ENCODE results near the gene DSC3. TPM values are rescaled to one million over a fixed set of nuclear protein-coding genes. Genes with fewer than 3 reads are reported as not detected.

Gene DSC3
- total RNA-seq, 1 experiment from 2014 or later, result 14.6 TPM

GRCh38 chr18:30957066-30957465 is 85.5 kb downstream of the DSC3 start:
- no peaks in the 10 kb centered on the region for H3K36me3 ChIP-seq (ENCODE audit: low read depth, low read length)
- H3K4me3 ChIP-seq (ENCODE audit: low read length), result no peak overlapping the region
- BruUV-seq (replicated peaks), result no TSS peak
- intact Hi-C loops (cut with micrococcal nuclease), result no loop called here
- ChIA-PET POLR2A (ENCODE audit: unreplicated experiment) (no interaction called here), CTCF (no interaction called here)
- TF ChIP-seq CTCF (conservative IDR thresholded peaks at IDR 0.05; ENCODE audit: low read depth, low read length) (no peak), EZH2 (IDR thresholded peaks at IDR 0.05; ENCODE audit: low read length, unreplicated experiment) (no peak), EZH2phosphoT487 (IDR thresholded peaks at IDR 0.05; ENCODE audit: borderline replicate concordance, low read length) (no peak)
- H3K4me2 ChIP-seq (ENCODE audit: low read length), result no peak overlapping the region
- H3K4me1 ChIP-seq (ENCODE audit: insufficient read depth, low read length), result no peaks in the 10 kb centered on the region
- DNase-seq, result peak; percentile 12
- no peaks in the 10 kb centered on the region for H3K27me3 ChIP-seq (ENCODE audit: low read length)
- no peaks in the 10 kb centered on the region for H3K9me2 ChIP-seq (replicated peaks; ENCODE audit: low read length)
- H3K27ac ChIP-seq (ENCODE audit: low read length), result no peak overlapping the region
- H4K20me1 ChIP-seq (ENCODE audit: low read length), result no peaks in the 10 kb centered on the region
- no peaks in the 10 kb centered on the region for H3K9me3 ChIP-seq (ENCODE audit: low read length)
- no peaks in the 10 kb centered on the region for H3F3A ChIP-seq (ENCODE audit: low read length, unreplicated experiment)
- no peak overlapping the region for H2AFZ ChIP-seq (ENCODE audit: low read length)
- no peak overlapping the region for H3K9ac ChIP-seq (ENCODE audit: low read length)
- no peaks in the 10 kb centered on the region for H3K79me2 ChIP-seq (ENCODE audit: low read length)
- no peak for ATAC-seq

GRCh38 chr18:30954262-30954661 is 88.3 kb downstream of the DSC3 start:
- no TSS peak for BruUV-seq (replicated peaks)
- Histone ChIP-seq H3K4me1 (ENCODE audit: insufficient read depth, low read length) (no peaks in the 10 kb centered on the region), H3K9me3 (ENCODE audit: low read length) (no peaks in the 10 kb centered on the region), H3K36me3 (ENCODE audit: low read depth, low read length) (no peaks in the 10 kb centered on the region), H3K27ac (ENCODE audit: low read length) (no peak overlapping the region), H3K9me2 (replicated peaks; ENCODE audit: low read length) (no peaks in the 10 kb centered on the region), H3K4me3 (ENCODE audit: low read length) (no peak overlapping the region), H3K9ac (ENCODE audit: low read length) (no peak overlapping the region), H3K4me2 (ENCODE audit: low read length) (no peak overlapping the region), H2AFZ (ENCODE audit: low read length) (no peak overlapping the region), H3K79me2 (ENCODE audit: low read length) (no peaks in the 10 kb centered on the region), H3K27me3 (ENCODE audit: low read length) (no peaks in the 10 kb centered on the region), H3F3A (ENCODE audit: low read length, unreplicated experiment) (no peaks in the 10 kb centered on the region), H4K20me1 (ENCODE audit: low read length) (no peaks in the 10 kb centered on the region)
- no peak for TF ChIP-seq CTCF (conservative IDR thresholded peaks at IDR 0.05; ENCODE audit: low read depth, low read length)
- TF ChIP-seq EZH2phosphoT487 (IDR thresholded peaks at IDR 0.05; ENCODE audit: borderline replicate concordance, low read length), result no peak
- TF ChIP-seq EZH2 (IDR thresholded peaks at IDR 0.05; ENCODE audit: low read length, unreplicated experiment), result no peak
- CTCF ChIA-PET, result no interaction called here
- ATAC-seq (no peak), DNase-seq (no peak)
- intact Hi-C loops (cut with micrococcal nuclease), result no loop called here
- POLR2A ChIA-PET (ENCODE audit: unreplicated experiment), result interaction anchor here (0.5 kb wide), 1 partner anchor 313 kb away, joined by 3 read pairs; no protein-coding TSS in a partner anchor

DNA sequence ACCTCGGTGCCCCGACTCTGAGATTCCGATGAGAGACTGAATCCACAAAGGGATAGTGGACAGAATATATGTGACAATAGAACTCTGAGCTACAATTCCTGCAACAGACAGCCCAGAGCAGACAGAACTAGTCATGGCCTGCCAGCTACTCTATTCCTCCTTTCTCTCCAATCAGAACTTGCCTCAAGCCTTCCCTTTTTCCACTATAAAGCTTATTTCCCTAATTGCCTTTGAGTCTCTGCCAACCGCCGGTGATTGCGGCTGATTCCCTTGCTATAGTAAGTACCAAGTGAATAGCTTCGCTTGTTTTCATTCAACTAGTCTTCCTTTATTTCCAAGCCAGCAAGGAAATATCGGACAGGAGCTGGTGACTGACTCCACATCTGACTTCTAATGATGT is 96.8 kb downstream of the DSC3 start:
- Histone ChIP-seq H3K4me2 (ENCODE audit: low read length) (no peak overlapping the region), H3F3A (ENCODE audit: low read length, unreplicated experiment) (no peaks in the 10 kb centered on the region), H4K20me1 (ENCODE audit: low read length) (no peaks in the 10 kb centered on the region), H3K4me1 (ENCODE audit: insufficient read depth, low read length) (no peaks in the 10 kb centered on the region), H3K36me3 (ENCODE audit: low read depth, low read length) (no peaks in the 10 kb centered on the region), H3K9ac (ENCODE audit: low read length) (no peak overlapping the region), H3K9me3 (ENCODE audit: low read length) (no peaks in the 10 kb centered on the region), H2AFZ (ENCODE audit: low read length) (no peak overlapping the region), H3K79me2 (ENCODE audit: low read length) (no peaks in the 10 kb centered on the region), H3K9me2 (replicated peaks; ENCODE audit: low read length) (no peaks in the 10 kb centered on the region), H3K4me3 (ENCODE audit: low read length) (no peak overlapping the region), H3K27me3 (ENCODE audit: low read length) (0 out of 2 replicates have a peak, but pooled peaks cover 5% of the 10 kb centered on the region), H3K27ac (ENCODE audit: low read length) (no peak overlapping the region)
- DNase-seq (no peak), ATAC-seq (no peak)
- TF ChIP-seq EZH2phosphoT487 (IDR thresholded peaks at IDR 0.05; ENCODE audit: borderline replicate concordance, low read length) (no peak), CTCF (conservative IDR thresholded peaks at IDR 0.05; ENCODE audit: low read depth, low read length) (no peak), EZH2 (IDR thresholded peaks at IDR 0.05; ENCODE audit: low read length, unreplicated experiment) (no peak)
- BruUV-seq (replicated peaks), result no TSS peak
- intact Hi-C loops (cut with micrococcal nuclease), result no loop called here
- ChIA-PET POLR2A (ENCODE audit: unreplicated experiment) (interaction anchor here (0.6 kb wide), 1 partner anchor 787 kb away, joined by 8 read pairs; no protein-coding TSS in a partner anchor), CTCF (interaction anchor here (0.6 kb wide), 1 partner anchor 87 kb away, joined by 3 read pairs; no protein-coding TSS in a partner anchor)
